NCI-H524 treated with DMSO at 0.1 percent for 48 hours (cell line): ENCODE data around the gene ECI1.
"Not testable (repeated sequence)": the region's sequence is repeated elsewhere in the genome, so short reads cannot be mapped to it uniquely, and the experiment has no call there.

Experiments used
- DNase-seq: peaks from one replicate; lab custom pipeline; 2025; lab: John Stamatoyannopoulos, UW

ECI1 gene

GRCh38 chr16:2278956-2279800 is 27.8 kb upstream of the ECI1 start:
- peak; percentile 86 for DNase-seq

DNA sequence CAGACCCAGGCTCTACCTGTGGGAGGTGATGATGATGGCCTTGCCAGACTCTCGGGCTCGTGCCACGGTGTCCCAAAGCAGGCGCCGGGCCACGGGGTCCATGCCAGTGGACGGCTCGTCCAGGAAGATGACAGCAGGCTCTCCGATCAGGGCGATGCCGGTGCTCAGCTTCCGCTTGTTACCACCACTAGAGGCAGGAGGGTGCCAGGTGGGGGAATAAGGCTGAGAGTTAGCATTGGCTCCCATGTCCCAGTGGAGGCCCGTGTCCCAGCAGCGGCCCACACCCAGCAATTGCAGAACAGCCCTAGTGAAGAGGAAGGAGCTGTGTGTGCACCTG is 26.9 kb upstream of the ECI1 start:
- DNase-seq, result no peak

DNA sequence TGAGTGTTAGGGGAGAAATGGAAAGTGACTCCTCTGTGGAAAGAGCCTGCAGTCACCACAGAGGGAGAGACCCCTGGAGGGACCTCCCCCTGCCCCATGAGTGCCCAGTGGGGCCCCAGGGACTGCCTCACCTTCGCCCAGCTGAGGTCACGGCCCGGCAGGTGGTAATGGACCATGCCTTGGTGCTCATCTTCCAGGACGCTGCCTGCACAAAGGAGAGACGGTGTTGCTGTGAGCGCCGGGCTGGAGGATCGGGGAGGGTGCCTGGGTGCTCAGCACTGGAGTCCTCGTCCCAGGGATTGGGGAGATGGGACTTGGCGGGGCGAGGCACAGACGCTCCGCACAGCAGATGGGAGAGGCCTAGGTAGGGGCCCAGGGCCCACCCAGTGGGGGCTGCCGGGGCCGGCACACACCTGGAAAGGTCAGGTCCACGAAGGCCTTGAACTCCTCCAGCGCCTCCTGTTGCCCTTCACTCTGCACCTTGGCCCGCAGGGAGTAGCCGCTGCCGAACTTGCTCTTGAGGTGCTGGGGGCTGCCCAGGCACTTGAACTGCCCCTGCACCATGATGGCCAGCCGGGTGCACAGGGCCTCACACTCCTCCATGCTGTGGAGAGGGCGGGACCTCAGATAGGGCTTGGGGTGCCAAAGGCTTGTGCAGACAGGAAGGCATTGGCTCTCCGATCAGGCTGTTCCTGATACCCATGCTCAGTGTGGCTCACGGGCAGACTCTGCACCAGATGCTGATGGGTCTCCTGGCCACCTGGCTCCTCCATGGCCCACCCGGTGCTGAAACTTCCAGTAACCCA is 26.3 kb upstream of the ECI1 start:
- no peak for DNase-seq

- DNase-seq, result no peak
Observed at GRCh38 chr16:2276368-2277195, 25.2 kb upstream of the ECI1 start.

DNA sequence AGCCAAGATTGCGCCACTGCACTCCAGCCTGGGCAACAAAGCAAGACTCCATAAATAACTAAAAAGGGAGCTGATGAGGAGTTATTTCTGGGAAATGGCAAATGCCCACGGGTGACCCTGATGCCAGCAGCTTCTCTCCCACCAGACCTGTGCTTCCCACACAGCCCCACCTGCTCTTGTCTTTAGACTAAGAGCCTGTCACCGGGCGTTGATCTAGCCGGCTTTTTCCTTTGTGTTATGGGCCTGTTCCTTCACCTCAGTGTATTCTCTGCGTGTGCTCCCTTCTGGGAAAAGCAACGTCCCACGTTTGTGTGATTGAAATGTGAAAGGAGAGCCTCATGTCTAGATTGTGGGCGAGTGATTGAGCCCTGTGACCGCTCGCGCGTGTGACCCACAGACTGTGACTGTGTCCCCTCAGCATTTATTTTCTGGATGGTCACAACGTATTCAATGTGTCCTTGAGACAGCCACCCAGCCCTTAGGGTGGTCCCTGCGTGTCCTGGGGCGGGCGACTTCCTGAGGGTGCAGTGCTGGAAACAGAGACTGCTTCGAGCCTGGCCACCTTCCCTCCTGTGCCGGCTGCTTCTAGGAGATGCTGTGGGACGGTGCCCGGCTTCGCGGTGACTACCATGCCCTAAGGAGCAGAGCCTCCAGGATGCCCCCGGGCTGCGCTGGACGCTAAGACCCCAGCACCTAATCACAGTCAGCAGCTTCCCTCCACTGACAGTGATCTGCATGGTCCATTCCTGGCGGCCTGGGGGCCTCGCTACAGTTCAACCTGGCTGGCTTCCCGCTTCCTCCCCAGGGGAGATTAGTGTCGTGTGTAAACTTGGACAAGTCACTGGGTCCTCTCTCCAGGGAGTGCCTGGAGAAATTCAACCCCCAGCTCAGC is 24.3 kb upstream of the ECI1 start:
- DNase-seq, result no peak

DNA sequence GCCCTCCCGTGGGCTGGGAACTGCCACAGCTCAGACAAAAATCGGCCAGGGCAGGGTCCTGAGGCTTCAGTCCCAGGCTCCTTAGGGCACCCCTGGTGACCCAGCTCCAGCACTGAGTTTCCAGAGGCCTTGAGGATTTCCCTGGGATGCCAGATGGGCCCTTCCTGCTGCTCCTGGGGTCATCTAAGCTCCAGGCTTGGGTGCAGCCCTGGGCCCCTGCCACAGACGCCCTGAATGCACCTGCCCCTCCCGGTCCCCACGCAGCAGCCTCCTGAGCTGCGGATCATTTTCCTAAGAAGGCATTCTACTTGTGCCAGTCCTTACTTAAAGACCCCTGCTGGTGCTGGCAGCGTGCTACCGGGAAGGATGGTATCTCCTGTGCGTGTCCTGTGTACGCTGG is 22.5 kb upstream of the ECI1 start:
- no peak for DNase-seq

DNA sequence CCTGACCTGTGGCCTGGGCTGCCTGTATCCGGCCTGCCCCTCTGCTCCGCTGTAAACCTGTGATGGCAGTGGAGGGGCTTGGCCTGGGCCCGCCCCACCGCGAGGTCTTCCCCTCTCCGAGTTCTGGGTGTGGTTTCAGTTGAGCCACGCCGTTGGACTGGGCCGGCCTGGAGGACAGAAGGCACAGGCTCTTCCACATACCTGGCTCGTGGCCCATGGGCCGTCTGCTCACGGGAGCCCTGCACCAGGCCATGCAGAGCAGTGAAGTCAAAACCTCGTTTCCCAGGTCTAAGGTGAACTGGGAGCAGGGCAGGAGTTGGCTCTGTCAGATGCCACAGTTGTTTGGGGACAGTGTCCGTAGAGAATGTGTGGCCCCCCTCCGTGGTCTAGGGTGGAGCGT is 22.1 kb upstream of the ECI1 start:
- no peak for DNase-seq

DNA sequence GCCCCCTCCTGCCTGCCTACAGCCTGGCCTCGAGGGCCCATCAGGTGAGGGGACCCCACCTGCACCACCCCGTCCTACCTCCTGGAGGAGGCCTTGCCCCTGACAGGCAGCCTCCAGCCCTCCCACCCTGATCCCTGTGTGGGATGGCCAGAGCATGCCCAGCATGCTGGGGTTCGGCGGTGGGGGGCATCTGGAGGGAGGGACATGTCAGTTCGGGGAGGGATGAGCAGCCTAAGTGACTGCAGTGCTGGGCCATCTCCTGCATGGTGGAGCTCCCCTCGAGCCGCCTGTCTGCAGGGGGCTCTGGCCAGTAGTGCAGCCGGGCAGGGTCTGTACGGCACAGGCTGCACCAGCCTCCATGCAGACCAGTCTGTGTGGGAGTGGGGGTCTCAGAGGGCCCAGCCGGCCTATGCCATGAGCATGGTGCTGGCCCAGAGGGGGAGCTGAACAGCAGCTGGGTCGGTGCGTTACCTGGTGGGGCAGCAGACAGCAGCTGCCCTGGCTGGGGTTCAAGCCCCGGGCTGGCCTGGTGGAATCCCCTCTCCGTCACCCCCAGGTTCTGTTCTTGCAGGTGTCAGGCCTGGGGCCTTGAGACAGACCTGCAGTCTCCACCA is 20.6 kb upstream of the ECI1 start:
- no peak for DNase-seq

DNA sequence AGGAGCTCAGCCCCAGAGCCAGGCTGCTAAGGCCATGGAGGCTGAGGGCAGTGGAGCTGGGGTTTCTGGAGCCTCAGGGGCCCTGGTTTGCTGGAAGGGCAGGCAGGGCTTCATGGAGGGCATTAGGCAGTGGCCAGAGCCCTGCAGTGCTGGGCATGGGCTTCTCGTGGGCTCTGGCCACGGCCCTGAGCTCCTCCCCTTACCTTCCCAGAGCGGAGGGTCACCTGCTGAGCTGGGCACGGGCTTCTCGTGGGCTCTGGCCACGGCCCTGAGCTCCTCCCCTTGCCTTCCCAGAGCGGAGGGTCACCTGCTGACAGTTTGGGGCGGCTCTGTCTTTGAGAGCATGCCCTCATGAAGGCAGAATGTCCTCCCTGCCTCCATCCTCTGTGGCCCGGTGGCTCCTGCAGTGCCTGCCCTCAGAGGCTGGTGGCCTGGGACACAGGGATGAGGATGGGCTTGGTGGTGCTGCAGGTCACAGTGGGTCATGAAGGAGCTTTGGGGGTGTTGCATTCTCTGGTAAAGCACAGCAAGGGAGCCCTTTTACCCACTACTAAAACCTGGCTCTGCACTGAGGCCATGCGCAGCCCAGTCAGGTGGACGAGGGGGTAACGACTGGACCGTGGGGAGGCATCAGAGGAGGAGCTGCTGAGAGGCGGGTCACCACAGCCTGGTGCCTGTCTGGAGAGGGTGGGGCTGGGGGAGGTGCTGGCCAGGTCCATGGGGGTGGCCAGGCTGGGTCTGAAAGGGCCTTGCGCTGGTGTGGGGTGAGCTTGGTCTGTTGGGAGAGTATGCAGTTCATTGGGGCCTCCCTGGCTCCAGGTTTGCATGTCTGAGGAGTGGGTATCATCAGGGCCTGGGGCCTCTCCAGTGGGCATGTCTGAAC is 19.4 kb upstream of the ECI1 start:
- no peak for DNase-seq

GRCh38 chr16:2270070-2270462 is 18.7 kb upstream of the ECI1 start:
- DNase-seq, result no peak

DNA sequence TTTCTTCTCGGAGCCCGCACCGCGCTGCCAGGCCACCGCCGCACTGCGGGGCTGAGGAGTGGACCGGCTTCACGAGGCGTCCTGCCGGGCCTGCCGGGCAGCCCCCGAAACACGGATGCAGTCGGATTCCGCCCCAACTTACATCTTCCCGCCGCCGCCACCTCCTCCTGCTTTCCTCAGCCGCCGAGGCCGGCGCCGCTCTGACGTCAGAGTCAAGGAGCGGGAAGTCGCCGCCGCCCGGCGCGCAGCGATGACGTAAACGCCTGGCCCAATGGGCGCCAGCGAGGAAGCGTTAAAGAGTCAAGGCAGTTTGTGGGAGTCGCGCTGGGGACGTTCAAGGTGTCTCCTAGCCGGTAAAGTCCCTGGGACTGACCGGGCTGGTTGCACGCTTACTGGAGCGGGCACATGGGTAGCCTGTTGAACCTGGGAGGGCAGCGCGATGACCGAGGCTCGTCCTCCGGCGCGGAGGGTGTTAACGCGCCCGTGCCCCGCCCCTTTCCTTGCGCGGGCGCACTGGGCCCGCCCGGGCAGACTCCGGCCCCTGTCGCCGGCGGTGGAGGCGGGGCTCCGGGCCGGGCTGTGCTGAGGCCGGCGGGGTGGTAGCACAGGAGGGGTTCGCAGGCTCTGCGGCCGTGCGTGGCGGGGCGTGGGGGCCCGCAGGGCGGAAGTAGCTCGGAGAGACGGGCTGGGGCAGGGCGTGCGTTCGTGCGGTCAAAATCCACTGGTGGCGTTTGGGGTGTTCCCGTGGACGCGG is 16.7 kb upstream of the ECI1 start, which contains the start of gene RNPS1:
TSS of gene RNPS1 (minus strand) at position 214 of the 754 bp plus-strand sequence. CDS start 3,483 bp downstream, outside the sequence.
- DNase-seq, result peak; percentile 66

DNA sequence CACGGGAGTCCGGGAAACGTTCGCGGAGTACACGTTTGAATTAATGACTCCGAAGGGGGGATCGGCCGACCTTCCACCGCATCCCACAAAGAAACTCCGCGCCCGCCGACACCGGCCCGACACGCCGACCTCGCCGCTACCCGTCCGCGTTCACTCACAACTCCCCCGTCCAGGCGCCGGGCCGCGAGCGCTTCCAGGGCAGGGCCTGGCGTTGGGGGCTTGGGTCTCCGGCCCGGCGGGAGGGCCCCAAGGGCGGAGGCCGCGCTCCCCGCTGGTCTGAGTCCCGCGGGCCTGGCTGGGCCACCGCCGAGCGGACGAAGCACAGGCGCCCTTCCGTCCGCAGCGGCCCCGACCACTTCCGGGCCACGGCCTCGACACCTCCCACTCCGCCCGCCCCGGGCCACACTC is 16.1 kb upstream of the ECI1 start:
- DNase-seq, result not testable (repeated sequence)

- not testable (repeated sequence) for DNase-seq
Observed at GRCh38 chr16:2266887-2267286, 15.5 kb upstream of the ECI1 start.

DNA sequence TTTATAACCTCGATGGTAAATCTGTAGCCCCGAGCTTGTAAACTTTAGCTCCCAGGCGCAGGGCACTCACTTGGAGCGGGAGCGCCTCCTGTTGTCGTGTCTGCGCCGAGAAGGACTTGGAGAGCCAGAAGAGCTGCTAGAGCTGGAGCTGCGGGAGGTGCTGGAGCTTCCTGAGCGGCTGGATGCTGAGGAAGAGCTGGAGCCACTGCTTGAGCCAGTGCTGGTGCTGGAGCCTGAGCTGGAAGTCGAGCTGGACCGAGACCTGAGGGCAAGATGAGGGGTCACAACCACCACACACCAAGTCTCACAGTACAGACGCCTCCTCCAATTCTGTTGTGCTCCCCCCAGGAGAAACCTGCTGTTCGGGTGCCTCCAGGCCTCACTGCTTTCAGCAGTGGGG is 11.6 kb upstream of the ECI1 start:
- not testable (repeated sequence) for DNase-seq

DNA sequence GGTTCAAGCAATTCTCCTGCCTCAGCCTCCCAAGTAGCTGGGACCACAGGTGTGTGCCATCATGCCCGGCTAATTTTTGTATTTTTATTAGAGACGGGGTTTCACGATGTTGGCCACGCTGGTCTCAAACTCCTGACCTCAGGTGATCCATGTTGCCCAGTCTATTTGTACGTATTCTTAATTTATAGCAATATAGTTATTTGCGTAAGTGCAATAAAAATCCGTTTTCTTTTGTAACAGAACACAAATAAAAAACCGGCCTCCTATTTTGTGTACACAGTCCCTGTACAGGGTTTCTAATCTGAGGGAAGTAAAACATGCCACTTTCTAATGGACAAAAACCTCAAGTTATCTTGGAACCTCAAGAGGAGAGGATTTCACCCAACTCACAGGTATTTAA is 8.9 kb upstream of the ECI1 start:
- DNase-seq, result no peak

GRCh38 chr16:2258530-2258929 is 7.1 kb upstream of the ECI1 start:
- not testable (repeated sequence) for DNase-seq

GRCh38 chr16:2257726-2258125 is 6.3 kb upstream of the ECI1 start:
- DNase-seq, result no peak

DNA sequence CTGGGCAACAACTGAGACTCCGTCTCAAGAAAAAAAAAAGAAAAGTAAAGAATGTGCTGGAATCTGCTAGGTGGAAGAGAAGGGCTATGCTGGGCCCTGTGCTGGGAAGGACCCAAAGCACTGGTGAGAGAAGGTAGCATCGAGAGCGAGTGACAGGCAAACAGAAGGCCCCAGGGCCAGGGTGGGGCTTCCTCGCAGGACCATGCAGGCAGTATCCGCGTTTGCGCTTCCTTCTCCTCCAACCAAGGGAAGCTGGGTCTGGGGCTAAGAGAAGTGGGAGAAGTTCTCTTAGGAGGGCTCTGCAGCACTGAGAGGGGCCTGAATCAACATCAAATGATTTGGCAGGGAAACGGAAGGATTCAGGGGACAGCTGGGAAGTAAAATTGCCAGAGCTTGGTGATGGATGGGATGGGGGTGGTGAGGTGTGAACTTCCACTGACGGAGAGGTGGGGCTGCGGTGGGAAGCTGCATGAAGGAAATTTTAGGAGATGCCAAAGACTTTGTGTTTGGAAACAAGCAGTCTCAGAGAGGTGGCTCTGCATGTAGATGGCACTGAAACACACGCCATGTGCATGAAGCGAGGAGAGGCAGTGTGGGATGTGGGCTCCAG is 5.2 kb upstream of the ECI1 start:
- DNase-seq, result no peak

DNA sequence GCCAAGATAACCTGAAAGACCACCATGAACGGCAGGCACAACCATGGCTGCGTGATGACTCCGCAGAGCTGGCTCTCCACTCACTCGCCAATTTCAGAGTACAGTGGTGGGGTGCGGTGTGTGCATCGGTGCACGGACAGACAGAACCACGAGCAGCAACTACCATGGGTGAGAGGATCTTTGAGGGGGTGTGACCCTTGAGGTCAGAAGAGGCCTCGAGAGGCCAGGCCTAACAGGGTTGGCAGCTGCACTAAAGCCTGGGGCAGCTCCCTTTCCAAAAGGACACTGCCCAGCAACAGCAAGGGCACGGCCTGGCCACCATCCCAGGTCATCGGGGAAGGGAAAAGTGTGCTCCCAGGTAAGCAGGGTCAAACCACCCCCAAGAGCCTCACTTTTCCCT is 1.9 kb upstream of the ECI1 start:
- no peak for DNase-seq
